C4-2B (cell line): ENCODE results near the gene E2F8.

Experiments used
- CTCF ChIP-seq: fragments of 450-650 bp; conservative IDR thresholded peaks from 2 replicates; pipeline ENCODE4 v1.5.1; 2017; ENCODE audit warnings: mild to moderate bottlenecking
- ZFX ChIP-seq: fragments of 450-650 bp; IDR thresholded peaks from 2 replicates; pipeline ENCODE4 v1.6.1; 2017

GRCh38 chr11:19267567-19267966, 26.8 kb upstream of the E2F8 start:
- no peak for TF ChIP-seq CTCF
- TF ChIP-seq ZFX, result no peak
